IPS DF 6.9 (cell line): ENCODE data around the gene GGT1.
"Not testable (repeated sequence)": the region's sequence is repeated elsewhere in the genome, so short reads cannot be mapped to it uniquely, and the experiment has no call there.

Source experiments
- DNase-seq: peaks from one replicate; pipeline ENCODE4 v3.0.0-alpha.2; 2013; ENCODE audit warnings: low read depth, low spot score
- H3K27ac ChIP-seq: one replicate; pipeline ENCODE4 v1.5.1; 2013; ENCODE audit warnings: low read length, control low read depth
- H3K27me3 ChIP-seq: 2 replicates; pipeline ENCODE4 v1.6.1; 2013; ENCODE audit warnings: mild to moderate bottlenecking, low read length; ENCODE audit not compliant: control insufficient read depth, insufficient read depth
- H3K36me3 ChIP-seq: 2 replicates; pipeline ENCODE4 v1.6.1; 2013; ENCODE audit warnings: low read length; ENCODE audit not compliant: control insufficient read depth, insufficient read depth
- H3K4me1 ChIP-seq: 2 replicates; pipeline ENCODE4 v1.6.1; 2013; ENCODE audit warnings: low read length; ENCODE audit not compliant: control insufficient read depth, insufficient read depth
- H3K4me3 ChIP-seq: 2 replicates; pipeline ENCODE4 v1.5.1; 2013; ENCODE audit warnings: mild to moderate bottlenecking, low read length
- H3K9me3 ChIP-seq: 2 replicates; pipeline ENCODE4 v1.6.1; 2013; ENCODE audit warnings: low read length, inconsistent platforms; ENCODE audit not compliant: control insufficient read depth, insufficient read depth
- WGBS: extraction: QIAGEN DNeasy Blood & Tissue Kit; methylation state at CpG from one replicate; pipeline ENCODE4 v1.1.7; 2013; ENCODE audit warnings: mixed read lengths, missing lambda C conversion rate; ENCODE audit not compliant: insufficient read length, insufficient coverage; 5-methylcytosine and 5-hydroxymethylcytosine counted together

The GGT1 gene

GRCh38 chr22:24644409-24644808 is 41.4 kb downstream of the GGT1 start:
- H3K27ac ChIP-seq, H3K27me3 ChIP-seq, H3K4me1 ChIP-seq, H3K9me3 ChIP-seq, H3K36me3 ChIP-seq, DNase-seq, H3K4me3 ChIP-seq: not testable (repeated sequence)
- no CpG with 5 or more reads among the region's 11 CpGs for WGBS

- not testable (repeated sequence) for H3K4me3 ChIP-seq, H3K27ac ChIP-seq, H3K9me3 ChIP-seq, DNase-seq, H3K4me1 ChIP-seq, H3K36me3 ChIP-seq, H3K27me3 ChIP-seq
- WGBS = no CpG with 5 or more reads among the region's 21 CpGs
These were observed 42.7 kb downstream of the GGT1 start for GRCh38 chr22:24645408-24646399.

DNA sequence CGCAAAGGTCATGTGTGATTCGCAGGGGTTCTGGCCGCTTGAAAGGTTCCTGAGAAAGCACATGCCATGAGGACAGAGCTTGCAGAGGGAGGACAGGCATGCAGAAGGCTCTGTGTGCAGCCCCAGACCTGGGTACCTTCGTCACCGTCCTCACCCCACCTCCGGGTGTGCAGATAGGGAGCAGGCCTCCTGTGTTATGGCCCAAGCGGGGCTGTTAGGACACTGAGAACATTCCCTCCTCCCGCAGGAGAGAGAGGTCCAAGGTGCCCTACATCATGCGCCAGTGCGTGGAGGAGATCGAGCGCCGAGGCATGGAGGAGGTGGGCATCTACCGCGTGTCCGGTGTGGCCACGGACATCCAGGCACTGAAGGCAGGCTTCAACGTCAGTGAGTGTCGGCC is 43.8 kb downstream of the GGT1 start:
- not testable (repeated sequence) for H3K4me1 ChIP-seq, DNase-seq, H3K36me3 ChIP-seq, H3K27me3 ChIP-seq, H3K4me3 ChIP-seq, H3K9me3 ChIP-seq, H3K27ac ChIP-seq
- no CpG with 5 or more reads among the region's 19 CpGs for WGBS

- not testable (repeated sequence) for H3K9me3 ChIP-seq, H3K27ac ChIP-seq, H3K4me1 ChIP-seq, H3K36me3 ChIP-seq, DNase-seq, H3K27me3 ChIP-seq, H3K4me3 ChIP-seq
- no CpG with 5 or more reads among the region's 4 CpGs for WGBS
These were observed 46.4 kb downstream of the GGT1 start for GRCh38 chr22:24649371-24649770.

GRCh38 chr22:24650884-24651283 is 47.9 kb downstream of the GGT1 start:
- not testable (repeated sequence) for H3K9me3 ChIP-seq, H3K27me3 ChIP-seq, H3K36me3 ChIP-seq, H3K4me1 ChIP-seq, DNase-seq, H3K4me3 ChIP-seq, H3K27ac ChIP-seq
- no CpG with 5 or more reads among the region's 10 CpGs for WGBS

- not testable (repeated sequence) for DNase-seq, H3K36me3 ChIP-seq, H3K4me3 ChIP-seq, H3K4me1 ChIP-seq, H3K27ac ChIP-seq, H3K27me3 ChIP-seq, H3K9me3 ChIP-seq
- no CpG with 5 or more reads among the region's 3 CpGs for WGBS
These were observed 62.4 kb downstream of the GGT1 start for GRCh38 chr22:24665395-24665794.

DNA sequence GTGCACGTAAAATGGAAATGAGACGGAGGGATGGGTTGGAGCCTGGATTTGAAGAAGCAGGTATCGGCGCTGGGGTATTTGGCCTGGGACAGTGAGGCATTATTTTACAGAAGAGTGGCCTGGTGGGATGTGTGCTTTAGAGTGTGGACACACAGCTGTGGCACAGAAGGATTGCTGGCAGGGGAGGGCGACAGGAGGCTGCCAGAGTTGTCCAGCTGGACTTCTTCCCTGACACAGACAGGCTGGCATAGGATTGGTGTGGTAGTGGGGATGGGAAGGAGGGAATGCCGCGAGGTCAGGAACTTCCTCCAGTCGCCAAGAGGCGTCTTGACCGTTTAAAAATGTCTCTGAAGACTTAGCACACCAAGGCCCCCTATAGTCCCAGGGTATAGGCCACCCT is 64.9 kb downstream of the GGT1 start:
- not testable (repeated sequence) for H3K4me1 ChIP-seq, H3K27ac ChIP-seq, H3K27me3 ChIP-seq, H3K4me3 ChIP-seq, H3K9me3 ChIP-seq, H3K36me3 ChIP-seq, DNase-seq
- 100% methylated on average over 3 of the region's 10 CpGs for WGBS

GRCh38 chr22:24672532-24672931 is 69.5 kb downstream of the GGT1 start:
- not testable (repeated sequence) for DNase-seq, H3K4me3 ChIP-seq, H3K4me1 ChIP-seq, H3K27ac ChIP-seq, H3K36me3 ChIP-seq, H3K27me3 ChIP-seq, H3K9me3 ChIP-seq
- WGBS = no CpG with 5 or more reads among the region's 2 CpGs
